GM21526 (cell line): ENCODE measurements around the gene LHPP.

Source experiments
- ATAC-seq: cut with Tn5 transposase; IDR thresholded peaks from one replicate; pipeline ENCODE4 v1.9.1; 2021; ENCODE audit warnings: moderate library complexity; ENCODE audit not compliant: unreplicated experiment, low FRiP score

The LHPP gene

DNA sequence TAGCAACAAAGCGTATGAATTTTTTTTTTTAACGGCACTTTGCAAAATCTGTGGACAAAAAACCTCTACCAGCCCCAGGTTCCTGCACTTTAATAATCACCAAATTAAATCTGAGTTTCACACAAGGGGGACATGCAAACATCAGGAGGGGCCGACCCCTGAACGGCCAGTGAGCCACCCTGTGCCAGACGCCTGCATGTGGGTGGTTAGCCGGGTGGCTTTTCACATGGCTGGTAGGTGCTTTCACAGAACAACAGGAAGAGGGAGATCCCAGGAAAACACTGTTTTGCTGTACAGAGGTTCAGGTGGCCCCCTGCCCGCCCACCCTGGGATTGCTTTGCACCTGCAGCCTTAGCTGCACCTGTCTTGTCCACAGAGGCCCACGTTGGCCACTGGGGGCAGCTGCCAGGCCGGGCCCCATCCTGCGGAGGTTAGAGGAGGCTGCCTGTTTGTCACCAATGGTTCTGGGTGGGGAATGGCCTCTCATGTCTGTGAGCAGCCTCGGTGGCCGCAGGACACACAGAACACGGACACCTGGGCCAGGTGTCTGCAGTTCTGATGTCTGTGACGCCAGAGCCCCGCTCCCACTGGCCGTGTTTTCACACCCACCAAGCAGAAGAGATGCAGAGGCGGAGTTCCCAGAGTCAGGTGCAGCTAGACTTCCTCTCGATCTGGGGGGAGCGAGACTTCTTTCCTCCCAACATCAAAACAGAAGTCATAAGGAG, 174.8 kb downstream of the LHPP start:
- no peak for ATAC-seq

DNA sequence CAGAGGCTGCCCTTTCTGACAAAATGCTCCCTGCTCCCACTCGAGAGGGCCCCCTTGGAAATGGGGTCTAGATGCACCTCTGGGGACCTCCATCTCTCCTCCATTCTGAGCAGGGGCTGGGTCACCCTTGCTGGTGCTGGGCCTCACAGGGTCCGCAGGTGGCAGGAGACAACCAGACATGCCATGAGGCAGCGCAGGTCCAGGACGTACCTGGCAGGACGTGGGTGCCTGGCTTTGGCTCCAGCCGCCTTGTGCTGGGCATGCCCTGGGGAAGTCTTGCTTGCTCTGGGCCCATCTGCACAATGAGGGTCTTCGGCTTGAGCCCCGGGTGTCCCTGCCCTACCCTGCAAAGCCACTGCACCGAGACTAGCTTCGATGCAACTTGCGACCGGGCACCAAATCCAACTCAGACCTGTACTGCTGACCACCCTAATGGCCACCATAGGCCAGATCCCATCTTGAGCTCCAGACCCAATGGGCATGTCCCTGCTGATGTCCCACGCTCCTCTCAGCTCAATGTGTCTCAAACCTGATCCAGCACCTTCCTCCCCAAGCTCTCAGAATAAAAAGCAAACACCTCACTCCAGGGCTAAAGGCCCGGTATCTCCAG, 175.6 kb downstream of the LHPP start:
- no peak for ATAC-seq

DNA sequence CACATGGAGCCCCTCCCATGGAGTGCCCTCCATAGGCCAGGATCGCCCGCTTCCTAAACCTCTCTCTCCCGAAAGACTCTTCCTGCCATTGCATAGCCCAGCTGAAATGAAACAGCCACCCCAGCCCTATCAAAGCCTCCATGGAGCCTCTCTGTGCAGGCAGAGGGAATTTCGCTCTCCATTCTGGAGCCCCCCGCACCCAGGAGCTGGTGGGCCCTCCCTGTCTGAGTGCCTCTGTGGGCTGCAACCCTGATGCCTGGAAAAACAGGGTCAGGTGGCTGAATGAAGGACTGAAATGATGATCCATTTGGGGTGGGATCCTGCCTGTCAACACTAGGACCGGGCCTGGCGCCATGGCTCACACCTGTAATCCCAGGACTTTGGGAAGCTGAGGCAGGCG, 176.1 kb downstream of the LHPP start:
- ATAC-seq: no peak

DNA sequence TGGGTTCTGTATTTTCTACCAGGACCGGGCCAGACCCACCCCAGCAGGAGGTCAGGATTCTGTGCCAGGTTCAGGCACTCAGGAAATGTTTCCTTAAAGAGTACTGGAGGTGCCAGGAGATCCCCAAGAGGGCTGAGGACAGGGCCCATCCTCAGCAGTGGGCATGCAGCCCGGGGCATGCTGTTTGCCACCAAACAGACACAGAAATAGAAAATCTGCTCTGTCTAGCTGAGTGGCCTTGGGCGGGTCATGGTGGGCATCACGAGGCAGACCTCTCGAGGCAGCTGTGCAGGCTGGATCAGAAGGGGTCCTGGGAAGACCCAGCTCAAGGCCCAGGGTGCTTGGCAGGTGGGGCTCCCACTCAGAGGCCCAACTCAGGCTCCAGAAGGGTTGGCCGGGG, 177.6 kb downstream of the LHPP start:
- ATAC-seq: no peak

DNA sequence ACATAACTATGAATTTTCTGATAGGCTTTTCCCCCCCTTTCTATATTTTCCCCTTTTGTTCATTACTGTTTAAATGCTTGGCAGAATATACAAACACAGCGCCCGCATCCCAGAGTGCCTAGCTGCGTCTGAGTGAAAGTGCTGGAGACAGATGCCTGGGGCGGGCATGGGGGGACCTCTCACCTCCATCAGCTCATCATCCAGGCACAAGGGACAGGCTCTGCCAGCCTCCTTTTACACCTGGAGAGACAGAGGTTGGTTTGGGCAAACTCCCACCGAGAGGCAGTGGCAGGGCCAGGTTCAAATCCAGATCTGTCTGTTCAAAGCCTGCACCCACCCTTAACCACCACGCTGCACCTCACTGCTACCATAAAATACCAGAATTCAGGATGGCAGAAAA, 178.0 kb downstream of the LHPP start:
- no peak for ATAC-seq

DNA sequence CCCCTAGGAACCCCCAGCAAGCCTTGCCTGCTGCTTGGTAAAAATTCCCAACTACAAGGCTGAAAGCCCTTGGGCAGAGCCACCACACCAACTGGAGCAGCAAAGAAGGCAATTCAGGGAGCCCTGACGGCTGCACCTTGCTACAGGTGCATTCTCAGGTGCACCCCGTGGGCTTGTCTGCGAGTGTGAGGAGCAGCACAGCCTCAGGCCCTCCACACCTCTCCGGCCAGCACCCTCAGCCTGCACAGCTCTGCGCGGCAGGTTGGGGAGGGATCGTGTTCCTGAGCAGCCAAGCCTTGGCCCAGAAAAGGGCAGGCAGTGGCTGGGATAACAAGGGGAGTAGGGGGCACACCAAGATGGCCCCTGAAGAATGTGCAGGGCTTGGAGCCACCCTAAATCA, 178.4 kb downstream of the LHPP start:
- ATAC-seq: no peak

DNA sequence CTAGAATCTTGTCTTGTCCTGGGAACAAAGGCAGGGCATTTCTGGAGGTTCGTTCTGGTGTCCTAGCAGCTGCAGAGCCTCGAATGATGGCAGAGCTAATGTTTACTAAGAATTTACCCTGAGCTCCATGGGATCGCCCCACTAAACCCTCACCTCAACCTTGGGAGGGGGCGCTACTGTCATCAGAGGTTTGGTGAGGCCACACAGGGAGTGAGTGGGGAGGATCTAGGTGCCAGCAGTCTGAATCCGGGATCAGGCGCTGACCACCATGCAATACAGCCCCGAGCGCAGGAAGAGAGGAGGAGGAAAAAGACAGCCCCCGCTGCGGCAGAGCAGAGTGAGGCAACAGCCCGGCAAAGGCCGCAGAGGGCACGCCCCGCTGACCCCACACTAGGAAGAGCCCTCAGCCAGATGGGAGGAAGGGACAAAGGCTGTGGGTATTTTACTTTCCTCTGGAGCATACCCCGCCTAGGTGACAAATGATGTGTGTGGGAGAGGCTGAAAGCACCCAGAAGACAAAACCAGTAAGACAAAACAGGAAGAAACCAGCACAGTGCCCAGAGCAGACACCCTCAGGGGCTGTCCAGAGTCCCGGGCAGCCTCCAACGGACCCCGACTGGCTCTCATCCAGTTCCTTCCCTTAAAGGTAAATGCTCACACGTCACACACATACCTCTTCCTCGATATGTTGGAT, 179.1 kb downstream of the LHPP start:
- ATAC-seq: no peak

DNA sequence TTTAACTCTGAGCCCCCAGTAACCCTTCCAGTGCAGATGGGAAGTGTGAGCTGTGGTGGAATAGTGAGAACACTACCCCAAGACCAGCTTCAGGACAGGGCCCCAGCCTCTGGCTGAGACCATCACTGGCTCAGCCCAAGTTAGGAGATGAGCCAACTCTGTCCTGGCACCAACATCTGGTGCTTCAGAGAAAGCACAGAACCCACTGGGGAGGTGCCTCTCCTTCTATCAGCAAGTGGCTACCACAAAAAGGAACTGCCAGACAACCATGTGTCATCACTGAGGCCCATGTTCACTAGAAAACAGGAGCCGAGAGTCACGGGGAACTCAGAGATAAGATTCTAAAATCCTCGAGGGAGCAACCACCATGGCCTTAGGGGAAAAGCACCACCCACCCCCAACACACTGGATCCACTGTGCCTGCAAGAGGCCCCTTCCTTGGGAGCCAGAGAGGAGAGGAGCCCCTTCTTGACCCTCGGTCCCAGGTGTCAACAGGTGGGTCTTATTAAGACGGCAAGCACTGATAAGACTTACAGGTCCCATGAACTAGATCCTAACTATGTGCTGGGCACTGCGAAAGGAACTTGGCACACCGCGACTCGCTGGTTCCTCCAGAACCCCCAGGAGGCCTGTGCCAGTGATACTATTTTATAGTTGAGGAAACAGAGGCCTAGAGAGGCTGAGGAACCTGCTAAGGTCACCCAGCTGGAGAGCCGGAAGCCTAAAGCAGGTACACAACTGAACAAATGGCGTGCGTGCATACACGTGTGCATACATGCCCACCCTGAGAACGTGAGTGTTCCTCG, 179.9 kb downstream of the LHPP start:
- no peak for ATAC-seq

DNA sequence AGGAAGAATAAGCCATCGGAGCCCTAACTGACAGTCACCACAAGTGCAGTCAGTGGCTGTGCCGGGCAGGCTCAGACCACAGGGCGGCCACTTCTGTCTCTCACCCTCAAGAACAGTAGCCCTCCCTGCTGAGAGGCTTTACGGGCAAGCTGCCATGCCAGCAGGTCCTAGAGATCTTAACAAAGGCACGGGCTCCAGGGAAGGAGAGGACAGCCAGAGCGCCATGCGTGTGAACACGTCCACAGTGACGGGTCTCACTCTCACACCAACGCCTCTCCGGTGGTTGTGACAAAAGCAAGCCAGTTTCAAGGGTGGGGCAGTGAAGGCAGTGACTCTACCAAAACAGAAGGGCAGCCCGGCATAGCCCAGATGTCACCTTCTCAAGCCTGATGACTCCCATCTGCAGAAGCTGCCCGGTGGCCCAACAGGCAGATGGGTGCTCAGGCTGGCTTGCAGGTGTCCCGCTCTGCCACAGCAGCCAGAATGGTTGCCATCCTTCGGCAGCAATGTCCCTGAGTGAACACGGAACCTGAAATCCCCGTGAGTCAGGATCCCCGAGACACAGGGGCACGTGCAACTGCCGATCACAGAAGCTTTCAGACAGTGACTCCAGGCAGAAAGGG, 180.6 kb downstream of the LHPP start:
- no peak for ATAC-seq

DNA sequence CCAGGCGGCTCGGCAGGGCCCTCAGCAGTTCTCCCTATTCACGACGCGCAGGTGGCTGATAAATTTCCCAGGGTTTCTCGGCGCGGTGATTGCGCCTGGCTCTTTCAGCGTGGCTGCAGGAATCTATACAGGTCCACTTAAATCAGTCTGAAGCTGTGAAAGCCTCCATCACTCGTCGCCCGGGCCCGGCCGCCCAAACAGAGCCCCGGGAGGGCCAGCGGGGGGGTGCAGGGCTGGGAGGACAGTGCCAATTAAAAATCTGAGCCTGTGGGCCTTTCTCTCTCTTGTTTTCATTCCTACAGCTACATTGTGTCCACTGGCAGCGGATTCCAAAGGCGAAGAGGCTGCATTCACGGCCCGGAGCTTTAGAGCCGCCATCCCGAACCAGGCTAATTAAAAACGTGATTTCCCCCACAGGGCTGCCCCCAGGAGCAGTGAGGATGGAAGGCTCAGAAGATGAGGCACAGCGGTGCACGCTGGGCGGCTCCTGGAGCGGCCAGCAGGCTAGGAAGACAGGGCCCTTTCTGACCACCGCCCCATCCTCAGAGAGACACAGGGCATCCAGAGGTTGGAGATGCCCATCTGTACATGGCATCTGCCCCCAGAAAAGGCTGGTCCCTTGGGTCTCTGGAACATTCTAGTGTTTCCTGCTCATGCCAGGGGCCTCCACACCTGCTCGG, 181.8 kb downstream of the LHPP start:
- no peak for ATAC-seq

DNA sequence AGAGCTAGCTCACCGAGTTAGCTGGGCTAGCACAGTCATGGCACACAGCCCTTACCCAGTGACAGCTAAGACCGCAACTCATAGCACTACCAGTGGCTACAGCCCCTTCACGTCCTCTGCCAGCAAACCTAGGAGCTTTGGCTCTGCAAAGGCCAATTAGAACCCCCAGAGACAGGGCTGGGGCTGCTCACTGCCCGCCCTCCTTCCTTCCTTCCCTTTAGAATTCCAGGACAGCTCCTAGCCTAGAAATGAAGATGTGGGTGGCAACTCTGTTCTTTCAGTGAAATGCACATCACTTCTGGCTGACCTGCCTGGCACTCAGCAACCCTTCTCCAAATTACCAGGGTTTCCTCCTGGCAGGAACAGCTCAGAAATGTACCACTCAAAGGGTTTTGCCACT, 182.6 kb downstream of the LHPP start:
- no peak for ATAC-seq

DNA sequence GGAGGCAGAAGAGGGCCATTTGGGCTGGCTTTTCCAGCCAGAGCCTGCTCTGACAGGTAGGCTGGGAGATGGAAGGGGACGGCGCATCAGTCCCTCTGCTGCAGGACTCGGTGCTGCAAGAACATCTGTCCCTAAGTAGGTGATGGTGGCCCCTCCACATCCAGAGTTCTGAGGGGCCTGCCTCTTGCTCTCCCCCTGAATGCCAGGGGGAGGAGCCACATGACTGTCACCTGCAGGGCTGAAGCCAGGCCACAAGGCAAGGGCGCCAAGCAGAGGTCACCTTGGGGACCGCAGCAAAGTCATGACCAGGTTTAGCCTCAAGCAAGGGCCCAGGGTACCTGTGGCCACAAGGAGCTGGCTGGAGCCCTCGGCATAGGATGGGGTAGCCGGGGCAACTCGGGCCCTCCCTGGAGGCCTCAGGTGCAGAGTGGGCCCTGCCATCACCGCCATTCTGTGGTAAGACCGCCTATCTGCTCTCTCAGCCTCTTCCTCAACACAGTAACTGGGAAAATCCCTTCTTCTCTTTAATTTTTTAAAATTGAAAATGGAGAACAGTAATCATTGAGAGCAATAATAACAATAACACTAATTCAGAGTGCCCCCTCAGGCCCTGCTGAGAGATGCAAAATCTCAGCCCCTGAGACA, 183.3 kb downstream of the LHPP start:
- ATAC-seq: no peak

DNA sequence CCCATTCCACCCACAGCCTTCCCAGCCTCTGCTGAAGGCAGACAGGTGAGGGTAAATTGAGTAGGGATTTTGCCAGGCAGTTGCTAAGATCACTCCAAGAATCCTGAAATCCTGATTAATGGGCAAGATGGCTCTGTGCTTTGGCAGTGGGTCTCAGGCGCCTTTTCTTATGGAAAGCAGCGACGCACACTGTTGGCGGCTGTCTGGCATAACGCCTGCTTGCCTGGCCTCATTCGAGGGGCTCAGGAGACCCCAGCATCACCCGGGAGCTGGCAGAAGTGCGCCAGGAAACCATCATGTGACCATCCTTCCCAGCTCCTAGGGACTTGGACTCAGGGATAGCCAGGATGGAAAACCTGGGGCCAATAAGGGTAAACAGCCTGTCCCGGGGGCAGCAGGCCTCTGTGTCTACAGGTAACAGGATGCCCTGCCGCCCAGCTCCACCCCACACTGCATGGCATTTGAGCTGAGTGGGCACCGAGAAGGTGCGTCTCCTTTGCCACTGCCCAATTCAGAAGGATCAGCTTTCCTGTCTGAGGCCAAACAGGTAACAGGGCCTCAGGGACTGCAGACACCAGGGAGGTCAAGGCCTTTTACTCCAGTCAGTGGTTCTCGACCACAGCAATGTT, 184.0 kb downstream of the LHPP start:
- ATAC-seq: no peak

DNA sequence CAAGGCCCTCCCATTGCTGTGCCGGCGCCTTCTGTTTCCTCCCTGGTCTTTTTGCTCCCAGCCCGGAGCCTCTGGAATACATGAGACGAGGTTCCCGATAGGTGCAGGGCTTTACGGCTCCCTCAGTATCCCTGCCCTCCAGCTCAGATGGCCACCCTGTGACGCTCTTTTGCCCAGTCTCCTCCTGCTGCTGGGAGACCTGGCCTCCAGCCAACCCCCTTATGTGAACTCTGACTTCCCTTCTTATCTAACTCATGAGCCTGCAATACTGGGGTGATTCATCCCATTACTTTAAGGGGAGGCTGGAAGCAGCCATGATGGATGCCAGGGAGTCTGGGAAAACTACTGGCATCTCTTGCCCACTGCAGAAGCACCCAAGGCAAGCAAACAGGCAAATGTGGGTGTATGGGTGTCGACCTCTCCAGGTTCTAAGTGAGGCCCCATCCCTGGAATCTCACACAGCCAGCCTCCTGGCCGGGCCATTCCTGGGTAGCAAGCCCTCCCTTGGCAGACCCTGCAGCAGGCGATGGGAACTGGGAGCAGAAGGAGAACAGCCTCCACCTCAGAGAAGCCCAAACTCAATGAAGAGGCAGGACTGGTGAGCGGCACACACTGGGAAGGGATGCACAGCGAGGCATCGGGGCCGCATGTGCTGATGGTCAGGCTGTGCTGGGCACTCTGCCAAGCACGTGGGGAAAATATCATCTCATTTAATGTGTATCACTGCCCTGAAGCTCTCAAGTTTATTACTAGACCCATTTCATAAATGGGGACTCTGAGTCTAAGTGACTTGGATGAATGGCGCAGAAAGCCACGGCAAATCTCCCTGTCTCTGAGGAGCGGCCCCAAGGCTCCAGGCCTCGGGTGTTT, 185.1 kb downstream of the LHPP start:
- no peak for ATAC-seq

DNA sequence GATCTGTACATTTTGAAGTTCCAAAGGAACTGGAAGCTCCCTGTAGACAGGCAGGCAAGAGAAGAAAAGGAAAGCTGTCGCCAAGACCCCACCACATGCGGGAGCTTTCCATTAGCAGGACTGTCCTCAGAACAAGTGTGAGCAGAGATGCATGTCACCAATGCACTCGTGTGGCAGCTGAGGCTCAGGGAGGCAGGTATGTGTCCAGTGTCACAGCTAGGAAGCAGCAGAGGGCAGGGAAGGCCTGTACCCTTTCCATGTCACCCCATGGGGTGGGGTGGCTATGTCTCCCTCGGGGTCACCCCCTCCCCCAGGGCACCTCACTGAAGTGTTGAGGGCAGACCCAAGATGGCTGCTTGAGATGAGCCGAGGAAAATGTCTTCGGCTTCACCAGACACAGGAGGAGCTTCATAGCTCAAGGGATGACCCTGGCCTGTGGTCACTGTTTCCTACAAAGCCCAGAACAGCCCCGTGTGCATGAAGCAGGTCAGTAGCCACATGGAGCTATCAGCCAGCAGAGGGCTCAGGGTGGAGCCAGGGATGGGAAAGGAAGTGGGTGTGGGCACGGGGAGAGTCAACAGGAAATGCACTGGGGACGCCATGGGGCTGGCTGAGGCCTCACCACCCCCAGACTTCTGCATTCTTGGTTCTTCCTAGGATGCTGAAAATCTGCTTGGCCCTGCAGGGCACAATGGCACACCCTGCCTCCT, 186.0 kb downstream of the LHPP start:
- no peak for ATAC-seq

DNA sequence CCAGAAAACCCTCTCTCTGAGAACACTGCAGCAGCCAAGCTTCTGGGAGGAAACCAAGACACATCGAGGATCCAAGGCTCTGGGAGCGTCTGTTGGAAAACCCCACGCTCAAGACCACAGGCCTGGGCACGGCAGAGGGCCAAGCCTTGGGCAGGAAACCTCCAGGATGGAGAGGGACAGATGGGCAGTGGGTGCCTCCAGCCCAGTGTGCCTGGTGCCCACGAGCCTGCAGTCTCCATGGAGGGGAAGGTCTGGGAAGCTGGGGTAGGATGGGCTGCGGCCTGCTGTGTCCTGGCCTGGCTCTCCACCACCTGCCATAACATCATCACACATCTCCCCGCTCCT, 186.5 kb downstream of the LHPP start:
- ATAC-seq: no peak

DNA sequence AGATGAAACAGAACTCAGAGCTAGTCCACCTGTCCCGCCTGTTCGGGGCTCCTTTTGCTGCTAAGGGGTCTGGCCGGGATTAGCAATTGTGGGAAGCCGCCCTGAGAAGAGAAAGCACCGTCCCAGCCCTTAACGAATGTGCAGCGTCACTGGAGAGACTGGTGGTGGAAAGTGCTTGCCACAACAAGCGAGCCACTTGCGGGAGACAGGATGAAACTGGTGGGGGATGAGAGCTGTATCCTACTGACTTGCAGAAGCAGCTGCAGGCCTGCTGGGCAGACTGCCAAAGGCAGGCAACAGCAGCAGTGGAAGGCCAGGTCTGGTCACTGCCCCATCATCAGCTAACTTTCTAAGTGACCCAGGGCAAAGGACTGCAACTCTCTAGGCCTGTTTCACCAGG, 187.1 kb downstream of the LHPP start:
- no peak for ATAC-seq

DNA sequence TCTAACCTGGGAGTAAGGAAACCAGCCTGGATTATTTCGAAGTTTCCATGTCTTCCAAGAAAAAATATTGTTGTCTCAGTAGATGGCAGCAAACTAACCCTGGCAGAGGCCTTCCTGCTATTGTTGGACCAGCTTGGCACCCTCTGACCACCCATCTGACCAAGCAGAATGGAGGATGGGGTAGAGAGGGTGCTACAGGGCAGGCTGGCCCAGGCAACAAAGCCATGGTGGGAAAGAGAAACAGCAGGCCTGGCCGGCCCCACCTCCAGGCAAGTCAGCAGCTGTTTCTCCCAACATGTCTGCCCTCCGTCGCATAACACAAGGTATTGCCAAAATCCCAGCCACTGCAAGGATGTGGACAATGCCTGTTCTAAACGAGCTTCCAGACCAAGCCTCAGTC, 187.6 kb downstream of the LHPP start:
- ATAC-seq: no peak
